ENCODE data around the gene CALR3.
"Not testable (repeated sequence)": the region's sequence is repeated elsewhere in the genome, so short reads cannot be mapped to it uniquely, and the experiment has no call there.

The CALR3 gene

DNA sequence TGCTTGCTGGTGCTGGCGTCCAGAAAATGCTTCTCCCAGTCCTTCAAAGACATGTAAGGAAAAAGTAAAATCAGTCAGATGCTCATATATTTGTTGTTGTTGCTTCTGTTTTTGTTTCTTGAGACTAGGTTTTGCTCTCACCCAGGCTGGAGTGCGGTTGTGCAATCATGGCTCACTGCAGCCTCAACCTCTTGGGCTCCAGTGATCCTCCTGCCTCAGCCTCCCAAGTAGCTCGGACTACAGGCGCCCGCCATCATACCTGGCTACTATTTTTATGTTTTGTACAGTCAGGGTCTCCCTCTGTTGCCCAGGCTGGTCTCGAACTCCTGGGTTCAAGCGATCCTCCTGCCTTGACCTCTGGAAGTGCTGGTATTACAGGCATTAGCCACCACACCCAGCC, 13.2 kb downstream of the CALR3 start:
- no peak for DNase-seq

DNA sequence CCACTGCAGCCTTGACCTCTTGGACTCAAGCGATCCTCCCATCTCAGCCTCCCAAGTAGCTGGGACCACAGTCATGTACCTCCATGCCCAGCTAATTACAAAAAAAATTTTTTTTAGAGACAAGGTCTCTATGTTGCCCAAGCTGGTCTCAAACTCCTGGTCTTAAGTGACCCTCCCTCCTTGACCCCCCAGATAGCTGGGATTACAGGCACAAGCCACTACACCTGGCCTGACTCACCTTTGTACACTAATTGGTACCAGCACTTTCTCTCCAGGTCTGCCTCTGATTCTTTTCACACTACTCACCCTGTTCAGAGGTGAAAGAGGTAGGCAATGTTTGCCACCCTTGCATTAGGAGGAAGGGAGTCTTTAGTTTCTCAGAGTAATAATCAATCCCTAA, 18.7 kb downstream of the CALR3 start:
- no peak for DNase-seq

DNA sequence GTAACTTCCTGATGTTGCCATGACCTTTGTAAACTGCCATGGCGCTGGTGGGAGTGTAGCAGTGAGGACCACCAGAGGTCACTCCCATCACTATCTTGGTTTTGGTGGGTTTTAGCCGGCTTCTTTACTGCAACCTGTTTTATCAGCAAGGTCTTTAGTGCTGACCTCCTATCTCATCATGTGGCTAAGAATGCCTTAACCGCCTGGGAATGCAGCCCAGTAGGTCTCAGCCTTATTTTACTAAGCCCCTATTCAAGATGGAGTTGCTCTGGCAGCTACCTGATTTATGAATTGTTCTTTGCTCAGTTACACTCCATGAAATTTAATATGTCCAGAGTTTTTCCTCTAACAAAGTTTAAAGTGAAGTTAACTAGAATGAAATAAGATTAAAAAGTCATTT, 19.6 kb downstream of the CALR3 start:
- DNase-seq = no peak

DNA sequence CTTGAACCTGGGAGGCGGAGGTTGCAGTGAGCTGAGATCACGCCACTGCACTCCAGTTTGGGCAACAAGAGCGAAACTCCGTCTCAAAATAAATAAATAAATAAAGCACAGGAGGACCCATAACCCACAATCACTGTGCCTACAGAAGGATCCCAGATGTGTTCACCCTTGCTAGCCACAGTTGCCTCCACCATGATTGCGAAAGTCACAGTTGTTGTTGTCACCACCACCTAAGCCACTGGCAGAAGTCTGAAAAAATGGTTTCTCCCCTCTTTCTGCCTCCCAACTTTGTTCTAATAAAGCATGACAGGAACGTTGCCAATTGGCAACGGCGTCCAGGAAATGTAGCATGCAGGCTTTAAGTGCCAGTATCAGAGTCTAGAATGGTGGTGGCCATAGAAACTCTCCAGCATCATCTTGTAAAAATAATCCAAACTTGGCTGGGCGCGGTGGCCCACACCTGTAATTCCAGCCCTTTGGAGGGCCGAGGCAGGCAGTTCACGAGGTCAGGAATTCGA, 22.0 kb downstream of the CALR3 start:
- DNase-seq = no peak

DNA sequence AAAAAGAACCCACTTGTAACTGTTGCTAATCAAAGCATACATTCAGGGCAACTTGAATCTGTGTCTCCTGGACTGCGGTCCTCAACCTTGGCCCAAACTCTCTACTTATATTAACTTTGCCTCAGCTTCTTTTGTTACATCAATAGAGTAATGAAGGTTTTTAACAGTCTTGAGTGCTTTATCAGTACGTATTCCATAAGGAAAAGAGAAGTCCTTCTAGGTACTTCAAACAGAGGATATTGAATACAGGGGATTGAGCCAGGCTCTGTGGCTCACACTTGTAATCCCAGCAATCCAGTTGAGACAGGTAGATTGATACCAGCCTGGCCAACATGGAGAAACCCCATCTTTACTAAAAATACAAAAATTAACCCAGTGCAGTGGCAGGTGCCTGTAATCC, 23.0 kb downstream of the CALR3 start:
- DNase-seq = no peak

DNA sequence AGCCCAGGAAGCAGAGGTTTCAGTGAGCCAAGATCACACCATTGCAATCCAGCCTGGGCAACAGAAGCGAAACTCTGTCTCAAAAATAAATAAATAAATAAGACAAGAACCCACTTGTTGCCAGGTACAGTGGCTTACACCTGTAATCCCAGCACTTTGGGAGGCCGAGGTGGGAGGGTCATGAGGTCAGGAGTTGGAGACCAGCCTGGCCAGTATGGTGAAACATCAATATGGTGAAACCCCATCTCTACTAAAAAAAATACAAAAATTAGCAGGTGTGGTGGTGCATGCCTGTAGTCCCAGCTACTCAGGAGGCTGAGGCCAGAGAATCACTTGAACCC, 23.4 kb downstream of the CALR3 start:
- DNase-seq = not testable (repeated sequence)

DNA sequence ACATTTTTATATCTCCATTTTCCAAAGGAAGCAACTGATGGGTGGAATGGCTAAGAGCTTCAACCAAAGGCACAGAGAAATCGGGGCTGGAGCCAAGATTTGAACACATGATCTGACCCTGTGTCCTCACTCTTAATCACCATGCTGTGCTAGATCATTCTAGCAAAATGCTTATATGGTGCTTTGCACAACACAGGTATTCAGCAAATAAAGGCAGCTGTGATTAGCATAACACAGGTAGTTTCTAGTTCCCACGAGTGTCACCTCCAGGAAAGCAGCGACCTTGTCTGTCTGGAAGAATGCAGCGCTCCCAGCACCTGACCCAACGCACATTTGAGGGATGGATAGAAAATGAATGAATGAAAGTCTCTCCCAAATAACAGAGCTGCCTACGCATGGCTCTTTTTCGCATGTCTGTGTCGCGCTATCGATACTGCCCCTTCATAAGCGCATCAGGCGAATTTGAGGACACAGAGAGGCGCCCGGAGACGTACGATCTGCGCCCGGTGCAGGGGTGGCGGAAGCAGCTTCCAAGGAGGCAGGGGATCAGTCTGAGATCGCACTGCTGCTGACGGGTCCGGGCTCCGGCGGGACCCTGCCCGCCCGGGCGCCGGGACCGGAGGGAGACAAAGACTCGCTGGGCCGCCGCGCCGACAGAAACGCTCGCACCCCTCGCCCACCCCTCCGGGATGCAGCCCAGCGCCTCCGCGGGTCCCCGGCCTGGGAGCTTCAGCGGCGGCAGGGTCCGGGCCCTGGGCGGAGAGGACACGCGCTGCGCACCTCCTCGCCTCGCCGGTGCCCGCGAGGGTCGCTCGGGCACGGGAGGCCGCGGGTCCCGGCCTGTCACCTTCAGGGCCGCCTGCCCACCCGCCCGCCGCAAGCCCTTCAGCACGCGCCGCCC, 24.8 kb downstream of the CALR3 start:
- DNase-seq = no peak

DNA sequence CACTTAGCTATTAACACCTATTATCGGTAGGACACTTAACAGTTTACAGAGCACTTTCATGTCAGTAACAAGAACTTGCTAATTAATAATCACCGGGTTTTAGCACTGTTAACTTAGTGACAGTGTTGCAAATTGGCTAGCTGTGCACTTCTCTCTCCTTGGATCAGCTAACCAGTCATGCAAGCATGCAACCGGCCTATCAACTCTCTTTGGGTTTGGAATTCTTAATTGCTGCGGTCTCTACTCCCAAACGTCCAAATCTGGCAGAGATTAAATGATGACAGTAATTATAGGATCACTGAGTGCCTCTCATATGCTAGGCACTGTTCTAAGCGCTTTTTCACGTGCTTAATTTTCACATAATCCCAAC, 25.4 kb downstream of the CALR3 start:
- DNase-seq = no peak

DNA sequence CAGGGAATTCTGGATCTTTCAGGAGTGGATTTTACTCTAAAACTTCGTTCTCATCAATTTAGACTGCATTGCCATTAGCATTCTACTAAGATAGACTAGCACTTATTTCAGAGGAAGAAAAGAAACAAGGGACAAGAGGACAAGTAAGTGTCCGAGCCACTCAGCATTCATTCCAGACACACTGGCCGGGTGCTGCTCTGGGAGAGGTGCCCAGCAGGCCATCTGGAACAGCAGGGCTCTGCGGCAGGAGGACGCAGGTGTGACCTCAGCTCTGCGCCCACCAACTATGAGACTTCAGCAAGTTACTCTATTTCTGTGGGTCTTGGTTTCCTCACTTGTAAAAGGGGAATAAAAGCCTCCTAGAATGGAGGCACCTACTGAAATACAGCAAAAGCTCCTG, 28.4 kb downstream of the CALR3 start:
- DNase-seq = no peak

DNA sequence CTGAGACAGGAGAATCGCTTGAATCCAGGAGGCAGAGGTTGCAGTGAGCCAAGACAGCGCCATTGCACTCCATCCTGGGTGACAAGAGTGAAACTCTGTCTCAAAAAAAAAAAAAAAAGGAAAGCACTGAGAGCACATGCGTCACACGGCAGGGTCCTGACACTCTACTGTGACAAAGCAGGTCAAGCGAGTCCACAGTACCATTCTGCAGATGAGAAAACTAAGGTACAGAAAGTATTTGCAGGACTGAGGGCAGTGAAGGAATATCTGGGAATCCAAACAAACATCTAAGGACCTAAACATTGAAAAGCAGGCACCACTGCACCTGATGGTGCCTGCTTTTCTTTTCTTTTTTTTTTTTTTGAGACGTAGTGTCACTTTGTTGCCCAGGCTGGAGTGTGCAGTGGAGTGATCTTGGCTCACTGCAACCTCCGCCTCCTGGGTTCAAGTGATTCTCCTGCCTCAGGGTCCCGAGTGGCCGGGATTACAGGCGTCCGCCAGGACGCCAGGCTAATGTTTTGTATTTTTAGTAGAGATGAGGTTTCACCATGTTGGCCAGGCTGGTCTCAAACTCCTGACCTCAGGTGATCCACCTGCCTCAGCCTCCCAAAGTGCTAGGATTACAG, 29.1 kb downstream of the CALR3 start:
- not testable (repeated sequence) for DNase-seq

DNA sequence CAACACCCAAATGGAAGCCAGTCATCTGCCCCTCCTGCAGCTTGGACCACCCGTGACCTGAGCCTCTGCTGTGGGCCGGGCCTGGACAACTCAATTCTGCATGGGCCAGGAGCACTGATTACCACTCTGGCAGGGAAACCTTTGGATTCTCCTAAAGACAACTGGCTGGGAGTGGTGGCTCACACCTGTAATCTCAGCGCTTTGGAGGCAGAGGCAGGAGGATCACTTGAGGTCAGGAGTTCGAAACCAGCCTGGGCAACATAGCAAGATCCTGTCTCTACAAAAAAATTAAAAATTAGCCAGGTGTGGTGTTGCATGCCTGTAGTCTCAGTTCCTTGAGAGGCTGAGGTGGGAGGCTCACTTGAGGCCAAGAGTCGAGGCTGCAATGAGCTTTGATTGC, 30.7 kb downstream of the CALR3 start:
- DNase-seq = no peak

DNA sequence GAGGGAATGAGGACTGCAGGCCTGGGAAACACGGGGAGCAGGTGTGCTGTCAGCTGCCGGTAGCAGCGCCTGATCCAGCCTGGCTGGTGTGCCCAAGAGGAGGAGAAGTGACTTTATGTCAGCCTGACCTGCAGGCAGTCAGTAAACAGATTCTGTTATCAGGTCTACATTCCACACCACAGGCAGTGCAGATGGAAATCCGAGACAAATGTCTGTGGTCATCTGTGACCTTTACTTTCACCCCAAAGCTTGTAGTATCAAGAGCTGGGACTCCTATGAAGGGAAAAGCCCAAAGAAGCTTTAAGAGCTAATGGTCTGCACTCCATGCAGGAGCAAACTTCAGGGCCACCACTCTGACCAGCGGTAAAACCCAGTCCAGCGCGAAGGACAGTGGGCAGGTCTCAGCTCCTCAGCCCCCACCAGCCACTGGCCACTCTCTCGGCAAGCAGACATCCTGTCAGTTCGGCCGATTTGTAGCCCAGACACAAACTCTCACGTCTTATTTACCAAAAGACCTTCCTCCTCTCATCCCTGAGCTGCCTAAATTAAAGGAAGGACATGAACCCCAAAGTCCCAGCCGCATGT, 31.9 kb downstream of the CALR3 start:
- DNase-seq = no peak

DNA sequence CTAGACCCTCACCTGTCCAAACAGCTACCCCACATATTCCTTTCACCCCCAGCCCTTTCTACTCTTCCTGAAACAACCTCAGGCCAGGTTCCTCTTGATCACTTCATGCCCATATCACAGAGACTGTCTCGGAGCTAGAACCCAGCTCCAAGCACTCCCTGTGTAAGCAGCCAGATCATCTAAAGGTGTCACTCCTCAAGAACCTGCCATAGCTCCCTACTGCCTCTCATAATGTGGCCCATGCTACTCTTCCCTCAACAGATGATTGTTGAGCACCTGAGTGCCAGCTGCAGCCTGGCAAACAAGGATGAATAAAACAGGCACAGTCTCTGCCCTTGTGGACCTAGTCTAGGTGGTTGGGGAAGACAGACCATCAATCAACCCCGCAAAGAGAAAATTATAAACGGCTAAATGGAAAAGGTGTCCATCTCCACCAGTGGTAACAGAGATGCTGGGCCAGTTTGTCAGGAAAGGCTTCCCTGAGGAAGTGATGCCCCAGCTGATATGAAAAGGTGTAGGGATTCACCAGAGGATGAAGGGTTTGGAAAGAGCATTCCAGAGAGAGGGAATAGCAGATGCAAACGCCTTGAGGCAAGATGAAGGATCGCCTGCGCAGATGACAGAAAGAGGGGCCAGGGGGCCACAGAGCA, 32.5 kb downstream of the CALR3 start:
- DNase-seq = no peak

DNA sequence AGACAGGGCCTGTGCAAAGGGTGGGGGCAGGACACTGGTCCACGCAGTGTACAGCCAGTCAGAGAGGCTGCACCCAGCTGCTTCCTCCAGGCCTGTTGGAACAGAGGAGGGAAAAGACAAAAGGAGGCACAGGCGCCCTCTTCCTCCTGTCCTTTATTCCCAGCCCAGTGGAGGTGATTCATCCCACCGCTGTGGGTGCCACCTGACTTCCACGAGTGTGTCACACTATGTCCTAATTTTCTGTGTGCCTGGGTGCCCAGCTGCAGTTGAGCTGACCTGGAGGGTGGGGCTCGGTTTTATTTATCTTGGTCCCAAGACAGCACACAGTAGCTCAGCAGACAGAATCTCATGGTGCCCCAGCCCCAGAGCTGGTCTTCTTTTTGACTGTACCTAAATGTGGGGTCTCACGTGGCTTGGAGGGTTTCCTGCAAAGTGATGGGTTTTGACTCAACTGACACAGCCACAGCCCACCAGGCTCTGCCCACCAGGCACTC, 33.2 kb downstream of the CALR3 start:
- no peak for DNase-seq

DNA sequence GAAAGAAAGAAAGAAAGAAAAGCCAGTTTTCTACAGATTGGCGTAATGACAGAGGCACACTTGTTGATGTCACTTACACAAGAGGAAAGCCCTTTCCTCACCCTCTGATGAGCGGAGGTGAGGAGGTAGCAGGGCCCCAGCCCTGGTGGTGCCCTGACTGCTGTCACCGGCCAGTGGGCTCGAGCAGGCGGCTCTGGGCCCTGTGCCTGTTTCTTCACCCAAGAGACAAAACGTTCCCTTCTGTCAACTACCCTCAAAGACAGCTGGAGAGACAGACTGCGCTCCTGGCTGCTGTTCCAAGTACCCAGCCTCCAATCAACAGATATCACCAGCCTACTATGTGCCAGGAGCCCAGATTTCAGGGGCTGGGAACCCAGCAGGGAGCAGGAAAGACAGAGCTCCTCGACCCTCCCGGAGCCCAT, 34.3 kb downstream of the CALR3 start:
- no peak for DNase-seq

DNA sequence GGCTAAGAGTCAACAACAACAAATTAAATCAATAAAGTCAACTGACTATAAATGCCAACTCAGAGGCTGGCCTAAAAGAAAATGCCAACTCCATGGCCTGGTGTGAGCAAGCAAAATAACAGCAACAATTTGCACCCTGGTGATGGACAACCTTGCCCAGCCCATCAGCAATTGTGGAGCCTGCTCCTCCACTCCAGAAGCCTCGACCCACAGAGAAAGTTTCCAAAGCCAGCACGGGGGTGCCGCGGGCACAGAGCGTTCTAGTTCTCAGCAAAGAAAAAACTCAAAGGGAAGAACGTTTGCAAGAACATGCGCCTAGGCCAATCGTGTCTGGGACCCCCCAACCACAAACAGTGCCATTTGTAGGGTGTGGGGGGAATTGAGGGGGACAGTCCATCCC, 35.5 kb downstream of the CALR3 start:
- DNase-seq = no peak

DNA sequence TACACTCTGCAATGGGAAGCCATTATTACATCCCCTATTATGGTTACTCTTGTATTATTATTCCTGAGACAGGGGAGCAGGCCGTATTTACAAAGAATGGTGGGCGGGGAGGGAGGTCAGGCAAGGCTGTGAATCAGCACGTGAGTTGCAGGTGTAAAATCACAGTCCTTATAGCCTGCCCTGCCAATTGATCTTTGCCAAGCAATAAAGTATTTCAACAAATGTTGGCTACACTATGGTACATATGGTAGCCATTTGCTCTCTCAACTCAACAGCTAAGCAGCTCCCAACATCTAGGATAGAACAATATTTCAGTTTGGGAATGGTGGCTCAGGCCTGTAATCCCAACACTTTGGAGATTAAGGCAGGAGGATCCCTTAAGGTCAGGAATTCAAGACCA, 36.3 kb downstream of the CALR3 start:
- DNase-seq = no peak

DNA sequence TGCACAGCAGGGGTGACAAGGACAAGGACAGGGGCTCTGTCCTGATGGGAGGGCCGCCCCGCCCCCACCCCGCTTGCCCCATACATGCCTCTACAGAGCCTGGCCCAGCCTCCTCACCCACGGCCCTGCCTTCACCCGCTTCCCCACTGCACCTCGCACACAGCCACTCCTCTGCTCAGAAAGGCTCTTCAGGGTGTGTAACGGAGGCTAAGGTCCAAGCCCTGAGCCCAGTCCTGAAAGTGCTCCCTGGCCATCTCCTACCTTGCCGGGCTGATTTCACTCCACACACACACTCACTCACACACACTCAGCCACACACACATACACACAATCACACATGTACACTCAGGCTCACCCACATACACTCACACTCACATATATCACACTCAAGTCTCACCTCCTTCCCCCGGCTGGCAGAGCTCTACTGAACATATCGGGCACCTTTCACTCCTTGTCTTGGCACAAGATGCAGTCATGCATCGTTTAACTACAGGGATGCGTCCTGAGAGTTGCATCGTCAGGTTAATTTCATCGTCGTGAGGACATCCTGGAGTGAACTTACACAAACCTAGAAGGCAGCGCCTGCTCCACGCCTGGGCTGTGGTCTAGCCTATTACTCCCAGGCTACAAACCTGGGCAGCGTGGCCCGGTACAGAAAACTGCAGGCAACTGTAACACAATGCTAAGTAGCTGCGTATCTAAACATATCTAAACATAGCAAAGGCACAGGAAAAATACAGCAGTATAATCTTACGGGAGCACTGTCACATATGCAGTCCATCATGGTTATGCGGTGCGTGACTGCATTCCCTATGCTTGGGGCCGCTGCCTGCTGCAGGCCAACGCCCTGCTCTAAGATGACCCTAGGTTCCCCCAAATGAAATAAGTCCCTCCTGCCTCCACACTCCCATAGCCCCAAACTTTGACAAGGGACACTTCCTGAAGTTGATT, 37.3 kb downstream of the CALR3 start:
- DNase-seq = no peak

DNA sequence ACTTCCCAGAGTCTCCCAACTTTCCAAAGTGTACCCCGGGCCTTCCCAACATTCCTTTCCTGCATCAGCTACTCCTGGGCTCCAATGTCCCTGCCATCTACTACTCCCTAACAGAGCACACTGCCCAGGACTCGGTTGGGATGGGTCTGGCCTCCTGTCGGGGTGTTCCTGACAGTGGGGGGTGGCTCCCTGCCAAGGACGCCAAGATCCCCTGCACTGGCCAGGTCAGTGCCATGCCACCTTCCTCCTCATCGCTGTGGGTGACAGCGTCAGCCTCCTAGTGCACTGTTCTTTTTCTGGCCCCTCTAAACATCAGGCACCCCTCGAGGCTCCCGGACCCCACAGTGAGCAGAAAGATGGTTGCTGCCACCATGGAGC, 38.0 kb downstream of the CALR3 start:
- DNase-seq = no peak

DNA sequence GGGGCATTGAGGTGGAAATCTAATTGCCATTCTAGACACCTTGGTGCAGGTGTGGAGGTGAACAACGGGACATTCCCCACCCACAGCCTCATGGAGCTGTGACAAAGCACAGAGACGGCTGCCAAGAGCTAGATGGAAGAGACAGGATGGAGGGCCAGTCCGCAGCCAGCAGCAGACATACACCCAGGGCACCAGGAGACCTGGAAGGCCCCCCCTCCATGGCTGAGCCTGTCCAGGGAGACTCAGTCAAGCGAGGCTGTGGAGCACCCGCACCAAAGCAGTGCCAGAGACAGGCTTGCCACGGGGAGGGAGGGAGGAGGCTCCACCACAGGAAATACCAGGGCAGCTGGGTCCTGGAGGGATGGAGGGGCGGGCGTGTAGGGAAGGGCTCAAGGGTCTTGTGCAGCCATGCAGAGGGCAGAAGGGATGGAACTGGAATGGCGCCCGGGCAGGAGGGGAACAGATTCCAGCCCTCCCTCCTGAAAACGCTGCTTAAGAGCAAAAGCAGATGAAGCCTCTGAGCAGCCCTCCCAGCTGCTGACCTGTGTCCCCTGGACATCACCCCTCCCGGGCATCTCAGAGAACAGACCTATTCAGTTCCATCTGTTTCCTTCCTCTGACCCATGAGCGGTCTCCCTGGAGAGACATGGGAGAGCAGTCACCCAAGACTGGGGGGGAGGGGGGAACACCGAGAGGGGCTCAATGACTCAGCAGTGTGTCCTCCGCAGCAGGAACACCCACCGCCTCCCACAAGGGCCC, 38.6 kb downstream of the CALR3 start:
- DNase-seq = no peak

DNA sequence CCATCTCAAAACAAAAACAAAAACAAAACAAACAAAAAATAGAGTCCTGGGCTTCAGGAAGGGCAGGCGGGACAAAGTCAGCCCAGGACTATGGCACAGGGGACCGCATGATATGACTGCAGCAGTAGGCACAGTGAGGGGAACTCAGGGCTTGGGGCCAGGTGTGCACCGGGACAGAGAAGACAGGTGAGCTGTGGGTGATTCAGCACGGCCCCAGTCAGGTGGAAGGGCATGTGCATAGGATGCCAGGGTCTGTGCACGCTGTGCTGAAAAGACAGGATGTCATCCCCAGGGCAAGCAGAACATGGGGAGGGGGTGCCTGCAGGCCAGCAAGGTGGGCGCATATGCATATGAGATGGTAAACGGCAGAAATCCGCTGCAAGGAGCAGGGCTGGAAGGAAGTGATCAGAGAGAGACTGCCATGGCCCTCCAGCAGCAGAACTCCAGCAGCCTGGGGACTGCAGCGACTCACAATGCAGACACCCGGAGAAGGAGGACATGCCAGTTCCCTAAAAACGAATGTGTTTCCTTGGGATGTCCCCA, 39.2 kb downstream of the CALR3 start:
- no peak for DNase-seq
